Mesendoderm (in vitro differentiated cells): ENCODE data around the gene SCRG1.

Experiments
- DNase-seq: peaks from one replicate; pipeline ENCODE4 v3.0.0; 2013
- H2AK5ac ChIP-seq: 2 replicates; pipeline ENCODE4 v1.6.1; 2013; ENCODE audit warnings: low read length, inconsistent platforms
- H2BK120ac ChIP-seq: 2 replicates; pipeline ENCODE4 v1.6.1; 2013; ENCODE audit warnings: low read depth, mild to moderate bottlenecking, low read length, moderate library complexity, mixed read lengths
- H2BK15ac ChIP-seq: replicated peaks from 2 replicates; pipeline ENCODE4 v1.6.1; 2013; ENCODE audit warnings: low read depth, mild to moderate bottlenecking, moderate library complexity
- H2BK5ac ChIP-seq: 2 replicates; pipeline ENCODE4 v1.6.1; 2013; ENCODE audit warnings: low read length, inconsistent platforms
- H3K18ac ChIP-seq: 2 replicates; pipeline ENCODE4 v1.6.1; 2013; ENCODE audit warnings: mild to moderate bottlenecking, low read length, mixed read lengths
- H3K23ac ChIP-seq: one replicate; pipeline ENCODE4 v1.6.1; 2013; ENCODE audit warnings: low read length
- H3K27ac ChIP-seq: 2 replicates; pipeline ENCODE4 v1.5.1; 2013; ENCODE audit warnings: low read depth, mild to moderate bottlenecking, inconsistent platforms, low read length, moderate library complexity
- H3K27me3 ChIP-seq: 2 replicates; pipeline ENCODE4 v1.6.1; 2013; ENCODE audit warnings: low read length, control low read depth, mild to moderate bottlenecking, inconsistent platforms; ENCODE audit not compliant: insufficient read depth, poor library complexity
- H3K36me3 ChIP-seq: 2 replicates; pipeline ENCODE4 v1.6.1; 2013; ENCODE audit warnings: low read length, inconsistent platforms; ENCODE audit not compliant: control insufficient read depth, insufficient read depth
- H3K4ac ChIP-seq: one replicate; pipeline ENCODE4 v1.6.1; 2013; ENCODE audit warnings: low read depth, mild to moderate bottlenecking, low read length, moderate library complexity
- H3K4me1 ChIP-seq: 2 replicates; pipeline ENCODE4 v1.6.1; 2013; ENCODE audit warnings: low read depth, low read length, inconsistent platforms; ENCODE audit not compliant: control insufficient read depth
- H3K4me2 ChIP-seq: 2 replicates; pipeline ENCODE4 v1.6.1; 2013; ENCODE audit warnings: low read length
- H3K4me3 ChIP-seq: 2 replicates; pipeline ENCODE4 v1.5.1; 2013; ENCODE audit warnings: mild to moderate bottlenecking, low read length
- H3K56ac ChIP-seq: one replicate; pipeline ENCODE4 v1.6.1; 2013; ENCODE audit warnings: low read length
- H3K79me1 ChIP-seq: 2 replicates; pipeline ENCODE4 v1.6.1; 2013; ENCODE audit warnings: low read length, inconsistent platforms
- H3K79me2 ChIP-seq: 2 replicates; pipeline ENCODE4 v1.6.1; 2013; ENCODE audit warnings: mild to moderate bottlenecking, low read length; ENCODE audit not compliant: control insufficient read depth, insufficient read depth
- H3K9ac ChIP-seq: 2 replicates; pipeline ENCODE4 v1.6.1; 2013; ENCODE audit warnings: low read length, inconsistent platforms
- H4K5ac ChIP-seq: one replicate; pipeline ENCODE4 v1.6.1; 2013; ENCODE audit warnings: low read length
- H4K8ac ChIP-seq: one replicate; pipeline ENCODE4 v1.6.1; 2013; ENCODE audit warnings: low read depth, mild to moderate bottlenecking, control low read depth, low read length, moderate library complexity
- WGBS: extraction: QIAGEN DNeasy Blood & Tissue Kit; methylation state at CpG from one replicate; pipeline ENCODE4 v1.1.7; 2013; ENCODE audit warnings: low lambda C conversion rate, missing lambda C conversion rate; ENCODE audit not compliant: insufficient coverage; ENCODE audit errors: extremely low coverage; 5-methylcytosine and 5-hydroxymethylcytosine counted together

Gene SCRG1

GRCh38 chr4:173367285-173367684 lies 31.6 kb downstream of the SCRG1 start:
- Histone ChIP-seq H2BK5ac (no peak overlapping the region), H2BK120ac (no peak overlapping the region), H4K8ac (no peak overlapping the region), H3K4me3 (no peak overlapping the region), H3K27ac (no peak overlapping the region), H3K23ac (no peak overlapping the region), H2BK15ac (no peak overlapping the region), H3K56ac (no peak overlapping the region), H3K4me1 (no peaks in the 10 kb centered on the region), H3K9ac (no peak overlapping the region), H3K36me3 (no peaks in the 10 kb centered on the region), H3K79me1 (no peaks in the 10 kb centered on the region), H3K4me2 (no peak overlapping the region), H3K4ac (no peak overlapping the region), H3K79me2 (no peaks in the 10 kb centered on the region), H2AK5ac (no peak overlapping the region), H4K5ac (no peak overlapping the region), H3K18ac (no peak overlapping the region), H3K27me3 (no peaks in the 10 kb centered on the region)
- no peak for DNase-seq

- WGBS: no CpG with 5 or more reads among the region's 2 CpGs
- H3K79me2 ChIP-seq: no peaks in the 10 kb centered on the region
- H3K79me1 ChIP-seq: no peaks in the 10 kb centered on the region
- H4K8ac ChIP-seq: no peak overlapping the region
- H3K4ac ChIP-seq: no peak overlapping the region
- H3K18ac ChIP-seq: no peak overlapping the region
- no peak overlapping the region for H2BK5ac ChIP-seq
- H3K56ac ChIP-seq: no peak overlapping the region
- H3K36me3 ChIP-seq: no peaks in the 10 kb centered on the region
- H4K5ac ChIP-seq: no peak overlapping the region
- no peak overlapping the region for H3K4me2 ChIP-seq
- H3K4me3 ChIP-seq: no peak overlapping the region
- H3K4me1 ChIP-seq: no peaks in the 10 kb centered on the region
- H2BK15ac ChIP-seq: no peak overlapping the region
- no peak overlapping the region for H2AK5ac ChIP-seq
- H3K23ac ChIP-seq: no peak overlapping the region
- H3K27me3 ChIP-seq: no peaks in the 10 kb centered on the region
- H2BK120ac ChIP-seq: no peak overlapping the region
- DNase-seq: no peak
- no peak overlapping the region for H3K27ac ChIP-seq
- no peak overlapping the region for H3K9ac ChIP-seq
These were observed 33.4 kb downstream of the SCRG1 start for GRCh38 chr4:173365359-173365996.

GRCh38 chr4:173362666-173363065 lies 36.2 kb downstream of the SCRG1 start:
- Histone ChIP-seq H2AK5ac (no peak overlapping the region), H3K9ac (no peak overlapping the region), H2BK5ac (no peak overlapping the region), H3K4me2 (no peak overlapping the region), H3K27ac (no peak overlapping the region), H3K27me3 (no peaks in the 10 kb centered on the region), H3K18ac (no peak overlapping the region), H2BK120ac (no peak overlapping the region), H3K79me2 (no peaks in the 10 kb centered on the region), H4K8ac (no peak overlapping the region), H3K4me3 (no peak overlapping the region), H3K79me1 (no peaks in the 10 kb centered on the region), H3K36me3 (no peaks in the 10 kb centered on the region), H3K4me1 (no peaks in the 10 kb centered on the region), H4K5ac (no peak overlapping the region), H2BK15ac (no peak overlapping the region), H3K56ac (no peak overlapping the region), H3K23ac (no peak overlapping the region), H3K4ac (no peak overlapping the region)
- no CpG with 5 or more reads among the region's 3 CpGs for WGBS
- DNase-seq: no peak

- Histone ChIP-seq H2BK120ac (no peak overlapping the region), H3K79me2 (no peaks in the 10 kb centered on the region), H2AK5ac (no peak overlapping the region), H3K4me1 (no peaks in the 10 kb centered on the region), H3K79me1 (no peaks in the 10 kb centered on the region), H4K5ac (no peak overlapping the region), H3K27ac (no peak overlapping the region), H3K27me3 (no peaks in the 10 kb centered on the region), H3K56ac (no peak overlapping the region), H3K4me2 (no peak overlapping the region), H3K18ac (no peak overlapping the region), H3K36me3 (no peaks in the 10 kb centered on the region), H3K4ac (no peak overlapping the region), H3K9ac (no peak overlapping the region), H2BK15ac (no peak overlapping the region), H2BK5ac (no peak overlapping the region), H4K8ac (no peak overlapping the region), H3K4me3 (no peak overlapping the region), H3K23ac (no peak overlapping the region)
- WGBS: no CpG with 5 or more reads among the region's 5 CpGs
- DNase-seq: no peak
These were observed 38.2 kb downstream of the SCRG1 start for GRCh38 chr4:173360587-173361221.

- H3K4ac ChIP-seq: no peak overlapping the region
- no peaks in the 10 kb centered on the region for H3K4me1 ChIP-seq
- no peak overlapping the region for H2AK5ac ChIP-seq
- DNase-seq: no peak
- no peak overlapping the region for H4K5ac ChIP-seq
- no peak overlapping the region for H2BK5ac ChIP-seq
- H3K79me1 ChIP-seq: no peaks in the 10 kb centered on the region
- no peak overlapping the region for H2BK15ac ChIP-seq
- H3K27ac ChIP-seq: no peak overlapping the region
- no peak overlapping the region for H3K18ac ChIP-seq
- no peaks in the 10 kb centered on the region for H3K36me3 ChIP-seq
- no peak overlapping the region for H3K9ac ChIP-seq
- no peaks in the 10 kb centered on the region for H3K79me2 ChIP-seq
- no peak overlapping the region for H3K23ac ChIP-seq
- no peaks in the 10 kb centered on the region for H3K27me3 ChIP-seq
- no peak overlapping the region for H3K4me2 ChIP-seq
- no CpG with 5 or more reads among the region's 2 CpGs for WGBS
- H3K4me3 ChIP-seq: no peak overlapping the region
- H4K8ac ChIP-seq: no peak overlapping the region
- no peak overlapping the region for H3K56ac ChIP-seq
- H2BK120ac ChIP-seq: no peak overlapping the region
These were observed 41.0 kb downstream of the SCRG1 start for GRCh38 chr4:173357939-173358338.

- no peak overlapping the region for H3K23ac ChIP-seq
- H3K18ac ChIP-seq: no peak overlapping the region
- no peak overlapping the region for H2BK5ac ChIP-seq
- no peak overlapping the region for H3K4me2 ChIP-seq
- H3K79me1 ChIP-seq: no peaks in the 10 kb centered on the region
- no peak overlapping the region for H3K56ac ChIP-seq
- H3K79me2 ChIP-seq: no peaks in the 10 kb centered on the region
- H2BK120ac ChIP-seq: no peak overlapping the region
- H3K27me3 ChIP-seq: no peaks in the 10 kb centered on the region
- H2AK5ac ChIP-seq: no peak overlapping the region
- H3K4me1 ChIP-seq: peaks cover 5% of the 10 kb centered on the region
- H4K8ac ChIP-seq: no peak overlapping the region
- no peak overlapping the region for H3K4ac ChIP-seq
- no peak overlapping the region for H2BK15ac ChIP-seq
- H3K4me3 ChIP-seq: no peak overlapping the region
- no peaks in the 10 kb centered on the region for H3K36me3 ChIP-seq
- DNase-seq: no peak
- WGBS: no CpG with 5 or more reads among the region's 1 CpG
- no peak overlapping the region for H4K5ac ChIP-seq
- no peak overlapping the region for H3K9ac ChIP-seq
- H3K27ac ChIP-seq: no peak overlapping the region
These were observed 51.4 kb downstream of the SCRG1 start for GRCh38 chr4:173347467-173347866.
